ENCODE results near the gene NCKAP1.

- TF ChIP-seq CTCF (IDR thresholded peaks at IDR 0.05) (no peak), JUND (IDR thresholded peaks at IDR 0.05) (peak; percentile 28; the same call in 1 of the 2 replicates), EZH2phosphoT487 (IDR thresholded peaks at IDR 0.05; ENCODE audit: borderline replicate concordance, low read depth) (no peak), POLR2AphosphoS5 (IDR thresholded peaks at IDR 0.05; ENCODE audit: low read depth, low read length) (no peak), REST (IDR thresholded peaks at IDR 0.05; ENCODE audit: low read depth, low read length) (no peak), RFX5 (IDR thresholded peaks at IDR 0.05; ENCODE audit: low read length) (no peak), EP300 (IDR thresholded peaks at IDR 0.05; ENCODE audit: borderline replicate concordance in 1 of 2, low read depth in 1 of 2, low read length in 1 of 2) (no peak), CHD2 (IDR thresholded peaks at IDR 0.05; ENCODE audit: low read length, partially characterized antibody) (no peak), USF2 (IDR thresholded peaks at IDR 0.05; ENCODE audit: borderline replicate concordance, low read depth, low read length) (no peak), YY1 (IDR thresholded peaks at IDR 0.05; ENCODE audit: low read depth) (no peak)
These were observed 141.1 kb downstream of the NCKAP1 start for GRCh38 chr2:182897137-182897536.

Data from SK-N-SH (cell line).